ENCODE data around the gene HLA-DPB1. TPM values are rescaled to one million over a fixed set of nuclear protein-coding genes. Genes with fewer than 3 reads are reported as not detected.

Gene HLA-DPB1
- polyA plus RNA-seq (2013), result 13.8 and 14.0 TPM in 2 replicates

- Histone ChIP-seq H3K23ac (ENCODE audit: low read length) (peak within 1 kb of the TSS; percentile 53), H2BK12ac (ENCODE audit: low read length) (no peak within 1 kb of the TSS), H3K79me1 (ENCODE audit: low read length) (peaks cover 1% of the 10 kb centered on the region), H3K14ac (ENCODE audit: low read length) (no peak within 1 kb of the TSS), H3K36me3 (ENCODE audit: control insufficient read depth in 1 of 2, insufficient read depth in 2 of 2, low read length in 2 of 2) (no peaks in the 10 kb centered on the region), H3K27ac (ENCODE audit: low read depth, low read length) (no peak within 1 kb of the TSS), H3K4ac (ENCODE audit: low read depth, low read length) (no peak within 1 kb of the TSS), H3K4me3 (ENCODE audit: low read depth, low read length) (no peak within 1 kb of the TSS), H3K9me3 (ENCODE audit: insufficient read depth, low read depth, low read length) (no peaks in the 10 kb centered on the region), H2BK5ac (ENCODE audit: low read depth, low read length, poor library complexity) (no peak within 1 kb of the TSS), H4K8ac (ENCODE audit: low read depth, low read length) (no peak within 1 kb of the TSS), H3K18ac (ENCODE audit: low read length) (no peak within 1 kb of the TSS), H3K79me2 (ENCODE audit: control insufficient read depth, insufficient read depth, low read length, poor library complexity) (peaks cover 1% of the 10 kb centered on the region), H2AK5ac (ENCODE audit: low read length) (no peak within 1 kb of the TSS), H3K4me1 (ENCODE audit: control insufficient read depth in 1 of 2, insufficient read depth in 2 of 2, low read length in 2 of 2) (peaks cover 1% of the 10 kb centered on the region in 2 experiments), H4K91ac (ENCODE audit: low read depth, low read length) (no peak within 1 kb of the TSS), H2AFZ (ENCODE audit: insufficient read depth, low read length, poor library complexity) (no peak within 1 kb of the TSS), H2BK120ac (ENCODE audit: insufficient read depth, low read length, poor library complexity) (no peak within 1 kb of the TSS), H3K9ac (ENCODE audit: low read length) (no peak within 1 kb of the TSS), H4K12ac (ENCODE audit: low read depth, low read length) (no peak within 1 kb of the TSS), H3K4me2 (ENCODE audit: low read length) (no peak within 1 kb of the TSS), H3K27me3 (ENCODE audit: insufficient read depth, low read length) (no peaks in the 10 kb centered on the region)
- DNase-seq, result peak; percentile 13 to 56
- WGBS (ENCODE audit: extremely low coverage, insufficient coverage, insufficient read length), result no CpG with 5 or more reads among the region's 10 CpGs
Measured at GRCh38 chr6:33075568-33076405, at the start of gene HLA-DPB1. HLA-DPB1 (plus strand) TSS chr6:33075990; CDS start chr6:33076042, 52 bp downstream.

GRCh38 chr6:33028220-33028849, 47.5 kb upstream of the HLA-DPB1 start:
- H4K12ac ChIP-seq (ENCODE audit: low read depth, low read length), result no peak overlapping the region
- H3K79me2 ChIP-seq (ENCODE audit: control insufficient read depth, insufficient read depth, low read length, poor library complexity), result no peaks in the 10 kb centered on the region
- H3K23ac ChIP-seq (ENCODE audit: low read length), result no peak overlapping the region
- no peak overlapping the region for H3K18ac ChIP-seq (ENCODE audit: low read length)
- no peak overlapping the region for H2BK5ac ChIP-seq (ENCODE audit: low read depth, low read length, poor library complexity)
- H3K36me3 ChIP-seq (ENCODE audit: control insufficient read depth in 1 of 2, insufficient read depth in 2 of 2, low read length in 2 of 2), result no peaks in the 10 kb centered on the region
- H2BK12ac ChIP-seq (ENCODE audit: low read length), result no peak overlapping the region
- no peak overlapping the region for H3K27ac ChIP-seq (ENCODE audit: low read depth, low read length)
- no peak overlapping the region for H4K91ac ChIP-seq (ENCODE audit: low read depth, low read length)
- no peak overlapping the region for H3K9ac ChIP-seq (ENCODE audit: low read length)
- no peaks in the 10 kb centered on the region for H3K79me1 ChIP-seq (ENCODE audit: low read length)
- no peak overlapping the region for H3K14ac ChIP-seq (ENCODE audit: low read length)
- H2AFZ ChIP-seq (ENCODE audit: insufficient read depth, low read length, poor library complexity), result no peak overlapping the region
- no peak overlapping the region for H4K8ac ChIP-seq (ENCODE audit: low read depth, low read length)
- H3K27me3 ChIP-seq (ENCODE audit: insufficient read depth, low read length), result no peaks in the 10 kb centered on the region
- H3K4me2 ChIP-seq (ENCODE audit: low read length), result no peak overlapping the region
- WGBS (ENCODE audit: extremely low coverage, insufficient coverage, insufficient read length), result no CpG with 5 or more reads among the region's 1 CpG
- no peaks in the 10 kb centered on the region for H3K9me3 ChIP-seq (ENCODE audit: insufficient read depth, low read depth, low read length)
- no peak overlapping the region for H3K4me3 ChIP-seq (ENCODE audit: low read depth, low read length)
- no peak overlapping the region for H2AK5ac ChIP-seq (ENCODE audit: low read length)
- H3K4me1 ChIP-seq (ENCODE audit: control insufficient read depth in 1 of 2, insufficient read depth in 2 of 2, low read length in 2 of 2), result no peaks in the 10 kb centered on the region
- DNase-seq, result no peak
- H2BK120ac ChIP-seq (ENCODE audit: insufficient read depth, low read length, poor library complexity), result no peak overlapping the region
- no peak overlapping the region for H3K4ac ChIP-seq (ENCODE audit: low read depth, low read length)

GRCh38 chr6:33029328-33030184, 46.2 kb upstream of the HLA-DPB1 start:
- Histone ChIP-seq H3K14ac (ENCODE audit: low read length) (no peak overlapping the region), H3K18ac (ENCODE audit: low read length) (no peak overlapping the region), H4K91ac (ENCODE audit: low read depth, low read length) (no peak overlapping the region), H4K8ac (ENCODE audit: low read depth, low read length) (no peak overlapping the region), H3K36me3 (ENCODE audit: control insufficient read depth in 1 of 2, insufficient read depth in 2 of 2, low read length in 2 of 2) (no peaks in the 10 kb centered on the region), H3K9ac (ENCODE audit: low read length) (no peak overlapping the region), H2AK5ac (ENCODE audit: low read length) (no peak overlapping the region), H3K4me2 (ENCODE audit: low read length) (no peak overlapping the region), H2BK120ac (ENCODE audit: insufficient read depth, low read length, poor library complexity) (no peak overlapping the region), H3K4me3 (ENCODE audit: low read depth, low read length) (no peak overlapping the region), H3K4me1 (ENCODE audit: control insufficient read depth in 1 of 2, insufficient read depth in 2 of 2, low read length in 2 of 2) (no peaks in the 10 kb centered on the region), H2AFZ (ENCODE audit: insufficient read depth, low read length, poor library complexity) (no peak overlapping the region), H3K4ac (ENCODE audit: low read depth, low read length) (no peak overlapping the region), H3K9me3 (ENCODE audit: insufficient read depth, low read depth, low read length) (no peaks in the 10 kb centered on the region), H3K27ac (ENCODE audit: low read depth, low read length) (no peak overlapping the region), H2BK5ac (ENCODE audit: low read depth, low read length, poor library complexity) (no peak overlapping the region), H2BK12ac (ENCODE audit: low read length) (no peak overlapping the region), H4K12ac (ENCODE audit: low read depth, low read length) (no peak overlapping the region), H3K27me3 (ENCODE audit: insufficient read depth, low read length) (no peaks in the 10 kb centered on the region), H3K79me2 (ENCODE audit: control insufficient read depth, insufficient read depth, low read length, poor library complexity) (no peaks in the 10 kb centered on the region), H3K79me1 (ENCODE audit: low read length) (no peaks in the 10 kb centered on the region), H3K23ac (ENCODE audit: low read length) (no peak overlapping the region)
- WGBS (ENCODE audit: extremely low coverage, insufficient coverage, insufficient read length), result no CpG with 5 or more reads among the region's 6 CpGs
- peak; percentile 27 to 44 for DNase-seq

DNA sequence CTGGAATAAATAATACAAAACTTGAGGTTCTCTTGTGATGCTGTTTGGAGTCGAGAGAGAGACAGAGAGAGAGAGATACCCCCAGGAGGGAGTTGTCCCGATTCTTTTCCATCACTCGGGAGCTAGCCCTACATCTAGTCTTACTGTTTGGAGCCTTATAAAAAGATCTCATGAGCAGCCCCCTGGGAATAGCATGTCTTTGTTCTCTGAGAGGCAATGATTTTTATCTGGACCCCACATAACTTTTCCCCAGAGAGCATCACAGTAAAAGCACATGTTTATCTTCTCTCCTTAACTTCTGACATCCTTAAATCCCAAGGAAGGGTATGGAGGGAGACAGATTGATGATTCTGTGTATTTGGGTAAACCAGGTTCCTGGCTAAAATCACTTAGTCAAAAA, 45.5 kb upstream of the HLA-DPB1 start:
- Histone ChIP-seq H4K8ac (ENCODE audit: low read depth, low read length) (no peak overlapping the region), H4K91ac (ENCODE audit: low read depth, low read length) (no peak overlapping the region), H3K9me3 (ENCODE audit: insufficient read depth, low read depth, low read length) (no peaks in the 10 kb centered on the region), H3K18ac (ENCODE audit: low read length) (no peak overlapping the region), H3K79me1 (ENCODE audit: low read length) (no peaks in the 10 kb centered on the region), H3K27ac (ENCODE audit: low read depth, low read length) (no peak overlapping the region), H3K4me2 (ENCODE audit: low read length) (no peak overlapping the region), H2AK5ac (ENCODE audit: low read length) (no peak overlapping the region), H3K79me2 (ENCODE audit: control insufficient read depth, insufficient read depth, low read length, poor library complexity) (no peaks in the 10 kb centered on the region), H4K12ac (ENCODE audit: low read depth, low read length) (no peak overlapping the region), H2AFZ (ENCODE audit: insufficient read depth, low read length, poor library complexity) (no peak overlapping the region), H3K36me3 (ENCODE audit: control insufficient read depth in 1 of 2, insufficient read depth in 2 of 2, low read length in 2 of 2) (no peaks in the 10 kb centered on the region), H3K4ac (ENCODE audit: low read depth, low read length) (no peak overlapping the region), H3K4me3 (ENCODE audit: low read depth, low read length) (no peak overlapping the region), H2BK5ac (ENCODE audit: low read depth, low read length, poor library complexity) (no peak overlapping the region), H3K27me3 (ENCODE audit: insufficient read depth, low read length) (no peaks in the 10 kb centered on the region), H3K14ac (ENCODE audit: low read length) (no peak overlapping the region), H2BK120ac (ENCODE audit: insufficient read depth, low read length, poor library complexity) (no peak overlapping the region), H3K23ac (ENCODE audit: low read length) (no peak overlapping the region), H2BK12ac (ENCODE audit: low read length) (no peak overlapping the region), H3K4me1 (ENCODE audit: control insufficient read depth in 1 of 2, insufficient read depth in 2 of 2, low read length in 2 of 2) (no peaks in the 10 kb centered on the region), H3K9ac (ENCODE audit: low read length) (no peak overlapping the region)
- WGBS (ENCODE audit: extremely low coverage, insufficient coverage, insufficient read length), result no CpG with 5 or more reads among the region's 3 CpGs
- no peak for DNase-seq
